OCI-LY3 (cell line): ENCODE data around the gene LGMN.

ENCODE experiments used
- EZH2phosphoT487 ChIP-seq: fragments of 200-600 bp; shearing (Covaris generic); IDR thresholded peaks from 2 replicates; pipeline ENCODE4 v1.6.1; 2018; ENCODE audit warnings: antibody characterized with exemption, mixed run types, low read depth
- TF ChIP-seq, protein P1 (sequence below): fragments of 200-600, 300-600 bp; sonication (generic); IDR thresholded peaks from 2 replicates; pipeline ENCODE4 v1.5.1; 2014; ENCODE audit warnings: antibody characterized with exemption, low read length, low read depth

- TF ChIP-seq, protein P1, sequence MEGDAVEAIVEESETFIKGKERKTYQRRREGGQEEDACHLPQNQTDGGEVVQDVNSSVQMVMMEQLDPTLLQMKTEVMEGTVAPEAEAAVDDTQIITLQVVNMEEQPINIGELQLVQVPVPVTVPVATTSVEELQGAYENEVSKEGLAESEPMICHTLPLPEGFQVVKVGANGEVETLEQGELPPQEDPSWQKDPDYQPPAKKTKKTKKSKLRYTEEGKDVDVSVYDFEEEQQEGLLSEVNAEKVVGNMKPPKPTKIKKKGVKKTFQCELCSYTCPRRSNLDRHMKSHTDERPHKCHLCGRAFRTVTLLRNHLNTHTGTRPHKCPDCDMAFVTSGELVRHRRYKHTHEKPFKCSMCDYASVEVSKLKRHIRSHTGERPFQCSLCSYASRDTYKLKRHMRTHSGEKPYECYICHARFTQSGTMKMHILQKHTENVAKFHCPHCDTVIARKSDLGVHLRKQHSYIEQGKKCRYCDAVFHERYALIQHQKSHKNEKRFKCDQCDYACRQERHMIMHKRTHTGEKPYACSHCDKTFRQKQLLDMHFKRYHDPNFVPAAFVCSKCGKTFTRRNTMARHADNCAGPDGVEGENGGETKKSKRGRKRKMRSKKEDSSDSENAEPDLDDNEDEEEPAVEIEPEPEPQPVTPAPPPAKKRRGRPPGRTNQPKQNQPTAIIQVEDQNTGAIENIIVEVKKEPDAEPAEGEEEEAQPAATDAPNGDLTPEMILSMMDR = no peak
- TF ChIP-seq EZH2phosphoT487 = no peak
Observed at GRCh38 chr14:92754966-92755365, 6.5 kb upstream of the LGMN start.
